Measurements from ENCODE around the gene CLSTN3.

- TF ChIP-seq CTCF (IDR thresholded peaks at IDR 0.05) (no peak), POLR2AphosphoS5 (IDR thresholded peaks at IDR 0.05; ENCODE audit: insufficient read depth in 1 of 2, low read depth in 1 of 2) (no peak), POLR2A (IDR thresholded peaks at IDR 0.05) (no peak)
Measured at GRCh38 chr12:7205091-7205490, 74.9 kb downstream of the CLSTN3 start.
